ENCODE data around the gene TP73.

GRCh38 chr1:3634059-3634800 lies 18.1 kb upstream of the TP73 start:
- TF ChIP-seq TAF1 (IDR thresholded peaks at IDR 0.05; ENCODE audit: borderline replicate concordance, insufficient read depth, low read length) (no peak), POLR2AphosphoS5 (IDR thresholded peaks at IDR 0.05; ENCODE audit: low read depth, low read length) (no peak), REST (IDR thresholded peaks at IDR 0.05; ENCODE audit: insufficient read depth in 1 of 2, low read depth in 2 of 2, low read length in 2 of 2) (no peak)
